Myocyte (in vitro differentiated cells): Measurements from ENCODE around the gene FRAS1. TPM values are rescaled to one million over a fixed set of nuclear protein-coding genes. Genes with fewer than 3 reads are reported as not detected.
"Not testable (repeated sequence)": the region's sequence is repeated elsewhere in the genome, so short reads cannot be mapped to it uniquely, and the experiment has no call there.

ENCODE experiments used
- DNase-seq: peaks from one replicate; pipeline ENCODE4 v3.0.0-alpha.2; 2012; ENCODE audit warnings: low read depth
- total RNA-seq: library from RNA; depleted of rRNA; stranded (reverse); fragments of >200 nt; gene quantifications from 2 replicates; pipeline ENCODE4 v1.2.3, GENCODE V29; 2014

FRAS1 gene
- total RNA-seq, 1 donor from 2014 or later, result 21.0 TPM

DNA sequence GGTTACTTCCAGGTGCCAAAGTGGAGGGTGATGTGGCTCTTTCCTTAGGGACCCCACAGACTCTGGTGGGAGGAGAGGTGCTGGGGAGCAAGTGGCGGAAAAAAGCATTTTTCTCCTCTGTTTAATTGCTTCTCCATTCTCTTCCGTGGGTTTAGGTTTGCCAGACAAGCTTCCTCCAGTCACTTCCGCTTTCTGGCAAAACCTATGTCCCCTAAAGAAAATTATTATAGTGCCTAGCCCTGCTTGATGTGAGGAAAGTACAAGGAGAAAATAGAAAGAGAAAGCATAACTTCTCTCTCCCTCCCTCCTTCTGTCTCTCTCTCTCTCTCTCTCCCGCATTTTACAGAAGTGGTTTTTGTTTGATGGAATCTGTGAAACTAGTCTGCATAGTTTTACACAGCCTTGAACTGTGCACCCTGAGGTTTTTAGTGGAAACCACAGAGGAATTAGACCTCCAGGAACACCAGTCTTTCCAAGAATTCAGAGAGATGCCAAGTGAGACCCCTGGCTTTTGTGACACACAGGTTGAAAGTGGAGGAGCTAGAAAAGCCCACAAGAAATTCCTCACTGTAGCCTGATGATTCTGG lies 263.3 kb downstream of the FRAS1 start:
- no peak for DNase-seq

DNA sequence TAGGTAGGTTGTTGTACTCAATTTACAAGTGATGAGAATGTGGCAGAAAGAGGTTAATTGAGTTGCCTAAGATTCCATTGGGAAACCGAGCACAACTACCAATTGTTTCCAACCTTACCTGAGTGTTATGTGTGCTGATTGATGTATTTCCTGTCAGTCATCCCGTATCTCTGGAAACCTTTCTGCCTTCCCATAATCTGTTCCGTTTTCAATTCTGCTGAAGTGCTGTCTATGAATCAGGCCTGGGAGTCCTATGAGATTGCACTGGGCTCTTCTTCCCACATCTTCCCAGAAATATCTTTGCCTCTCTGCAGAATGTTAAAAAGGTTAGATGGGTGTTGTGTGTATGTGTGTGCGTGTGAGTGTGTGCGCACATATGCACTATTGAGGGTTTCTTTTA lies 264.9 kb downstream of the FRAS1 start:
- DNase-seq, result no peak

DNA sequence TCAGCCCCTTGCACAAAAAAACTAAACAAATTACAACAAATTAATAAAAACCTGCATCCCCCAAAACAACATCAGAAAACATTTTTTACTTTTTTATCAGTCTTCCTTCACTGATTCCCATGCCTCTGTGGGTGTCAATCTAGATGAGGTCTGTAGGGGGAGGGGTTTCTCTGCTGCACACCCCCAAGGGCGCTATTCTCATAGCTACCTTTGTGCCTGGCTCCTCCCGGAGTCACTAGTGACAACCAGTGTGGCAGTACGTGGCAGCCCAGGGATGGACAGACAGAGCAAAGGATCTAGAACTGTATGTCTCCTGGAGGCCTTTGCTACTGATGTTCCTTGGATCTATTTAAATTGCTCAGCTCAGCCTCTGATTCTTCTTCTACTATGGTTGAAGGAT lies 266.3 kb downstream of the FRAS1 start:
- no peak for DNase-seq

DNA sequence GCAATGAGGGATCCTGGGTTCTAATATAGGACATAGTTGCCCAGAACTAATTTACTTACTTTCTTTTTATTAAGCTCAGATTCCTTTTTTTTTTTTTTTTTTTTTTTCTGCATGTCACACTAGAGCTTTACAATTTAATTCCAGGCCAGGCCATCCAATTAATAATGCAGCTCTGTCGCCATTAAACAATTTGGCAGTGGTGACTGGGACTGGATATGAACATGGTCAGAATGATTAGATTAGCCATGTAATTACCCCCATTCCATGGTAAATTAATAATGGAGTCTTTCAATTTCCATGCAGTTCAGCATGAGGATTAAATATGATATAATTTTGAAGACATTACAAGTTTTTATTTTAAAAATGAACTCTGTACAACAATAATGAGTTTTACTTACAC lies 267.5 kb downstream of the FRAS1 start:
- no peak for DNase-seq

DNA sequence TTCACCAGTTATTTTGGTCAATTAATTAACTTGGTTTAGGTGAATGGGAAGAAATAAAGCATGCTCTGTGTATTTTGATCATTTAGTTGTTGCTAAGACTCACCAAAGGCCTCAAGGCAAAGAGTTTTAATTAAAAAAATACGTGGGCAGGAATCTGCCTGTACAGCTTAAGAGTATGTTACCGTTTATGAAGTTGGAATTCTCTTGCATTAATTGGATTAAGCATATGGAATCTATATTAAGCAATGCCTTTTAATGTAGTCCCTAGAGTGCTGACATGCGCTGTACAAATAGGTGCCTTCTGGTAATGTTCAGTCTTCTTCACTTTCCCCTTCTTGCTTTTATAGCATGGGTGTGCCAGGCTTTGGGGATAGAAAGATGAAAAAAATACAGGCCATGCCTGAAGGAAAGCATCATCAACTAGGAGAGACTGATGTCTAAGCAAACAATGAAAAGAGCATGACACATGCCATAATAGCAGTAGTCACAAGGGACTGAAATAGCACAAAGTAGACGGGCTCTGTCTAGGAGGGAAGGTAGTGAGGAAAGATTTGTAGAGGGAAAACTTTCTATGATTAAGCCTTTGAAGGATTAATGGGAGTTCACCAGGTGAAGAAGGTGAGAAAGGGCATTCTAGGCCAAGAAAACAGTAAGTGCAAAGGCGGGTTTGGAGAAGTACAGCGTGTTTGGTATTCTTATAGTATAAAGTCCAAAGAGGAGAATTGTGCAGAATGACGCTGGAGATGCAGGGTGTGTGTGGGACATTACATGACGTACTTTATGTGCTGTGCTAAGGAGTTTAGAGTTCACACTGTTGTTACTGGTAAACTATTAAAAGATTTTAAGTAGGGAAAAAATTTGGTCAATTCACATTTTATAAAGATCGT lies 268.4 kb downstream of the FRAS1 start:
- no peak for DNase-seq

DNA sequence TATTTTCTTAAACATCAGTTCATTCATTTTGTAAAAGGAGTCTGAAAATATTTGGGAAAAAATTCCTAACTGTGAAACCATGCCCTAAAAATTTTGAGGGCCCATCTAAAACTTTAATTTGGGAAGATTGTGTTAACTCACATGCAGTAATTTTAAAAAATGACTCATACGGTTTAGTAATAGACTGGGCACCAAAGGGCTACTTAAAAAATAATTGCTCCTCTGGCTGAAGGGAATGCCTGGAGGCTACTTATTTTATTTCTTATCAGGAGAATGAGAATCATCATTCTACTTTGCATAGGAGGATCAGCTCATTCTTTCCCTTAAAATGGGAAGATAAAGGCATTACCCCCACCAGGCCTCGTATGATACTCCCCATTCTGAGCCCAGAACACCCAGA lies 271.5 kb downstream of the FRAS1 start:
- DNase-seq, result not testable (repeated sequence)

DNA sequence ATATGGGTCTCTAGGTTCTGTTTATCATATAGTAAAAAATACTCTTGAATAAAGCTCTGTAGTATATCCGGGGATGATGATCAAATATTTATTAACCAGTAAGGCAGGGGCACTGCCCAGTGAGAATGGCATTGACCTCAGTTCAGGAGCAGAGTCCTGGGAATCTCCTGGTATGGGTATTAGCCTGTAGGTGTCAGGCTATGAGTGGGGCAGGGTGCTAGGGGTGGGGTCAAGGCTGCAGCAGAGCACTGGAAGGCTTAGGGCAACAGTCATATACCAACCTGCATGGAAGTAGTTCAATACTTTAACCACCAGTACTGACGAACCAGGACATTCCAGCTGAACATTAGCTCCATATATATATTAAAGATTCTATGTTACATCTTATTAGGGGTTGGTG lies 274.1 kb downstream of the FRAS1 start:
- DNase-seq, result no peak

DNA sequence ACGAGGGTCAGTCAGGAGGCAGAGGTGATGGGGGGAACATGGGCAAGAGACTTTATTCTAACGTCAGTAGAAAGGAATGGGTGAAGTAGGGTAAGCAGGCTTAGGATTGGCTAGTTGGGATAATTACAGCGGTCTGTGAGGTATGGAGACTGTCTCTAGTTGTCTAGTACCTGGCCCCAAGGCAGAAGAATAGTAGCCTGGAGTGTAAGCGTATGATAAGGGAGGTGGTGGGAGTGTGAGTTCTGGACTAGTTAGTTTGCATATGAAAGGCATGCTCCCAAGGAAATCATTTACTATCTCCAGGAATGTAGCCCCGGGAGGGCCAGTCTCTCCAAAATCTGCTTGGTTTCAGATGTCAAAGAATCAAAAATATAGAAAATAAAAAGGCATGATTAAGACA lies 274.8 kb downstream of the FRAS1 start:
- no peak for DNase-seq

DNA sequence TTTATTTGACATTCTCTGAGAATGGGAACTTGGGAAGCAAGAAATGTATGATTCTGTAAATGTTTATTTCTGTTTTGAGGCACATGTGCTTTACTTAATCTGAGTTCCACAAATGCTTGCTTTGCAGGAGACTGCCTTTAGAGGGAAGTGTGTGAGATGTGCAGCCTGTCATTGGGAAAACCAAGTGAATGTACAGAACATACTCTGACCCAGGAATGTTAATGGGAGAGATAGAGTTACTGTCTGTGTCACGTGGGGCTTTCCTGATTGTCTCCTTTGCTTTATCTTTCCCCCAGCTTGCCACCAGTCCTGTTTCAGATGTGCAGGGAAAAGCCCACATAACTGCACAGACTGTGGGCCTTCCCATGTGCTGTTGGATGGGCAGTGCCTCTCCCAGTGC lies 275.9 kb downstream of the FRAS1 start:
- DNase-seq, result no peak

DNA sequence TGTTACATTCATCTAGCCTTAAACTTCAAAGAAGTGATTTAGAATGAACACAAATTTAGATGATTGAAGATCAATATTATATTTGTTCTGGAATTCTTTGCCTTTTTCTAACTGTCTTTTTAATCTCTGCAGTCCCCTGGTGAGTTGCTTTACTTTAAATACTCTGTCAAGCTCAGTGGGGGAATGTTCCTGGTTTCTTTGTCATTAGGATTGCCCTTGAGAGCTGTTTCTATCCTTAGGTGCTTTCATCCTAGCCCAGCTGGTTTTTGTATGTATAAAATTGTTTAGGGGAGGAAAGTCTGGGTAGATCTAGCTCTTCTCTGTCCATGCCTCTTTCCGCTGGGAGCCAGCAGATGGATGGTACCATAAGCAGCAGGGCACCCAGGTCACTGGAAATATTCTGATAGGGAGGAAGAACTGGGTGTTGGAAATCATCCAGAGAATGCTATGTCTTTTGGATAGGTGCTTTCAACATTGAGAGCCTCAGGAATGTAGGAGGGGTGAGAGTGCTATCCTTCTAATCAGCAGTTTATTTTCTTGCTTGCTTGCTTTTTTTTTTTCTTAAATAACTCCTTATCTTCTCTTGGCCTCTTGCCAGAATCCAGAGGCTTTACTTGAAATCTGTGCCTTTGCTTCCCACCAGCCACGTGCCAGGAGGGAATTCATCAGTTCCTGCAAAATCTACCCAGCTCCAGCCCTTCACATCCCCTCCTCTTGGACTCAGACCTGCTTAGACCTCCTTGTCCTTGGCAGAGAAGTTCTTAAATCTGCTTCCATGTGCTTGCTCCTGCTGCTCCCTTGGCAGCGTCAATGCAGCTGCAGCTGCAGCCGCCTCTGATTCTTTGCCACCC lies 279.2 kb downstream of the FRAS1 start:
- no peak for DNase-seq

DNA sequence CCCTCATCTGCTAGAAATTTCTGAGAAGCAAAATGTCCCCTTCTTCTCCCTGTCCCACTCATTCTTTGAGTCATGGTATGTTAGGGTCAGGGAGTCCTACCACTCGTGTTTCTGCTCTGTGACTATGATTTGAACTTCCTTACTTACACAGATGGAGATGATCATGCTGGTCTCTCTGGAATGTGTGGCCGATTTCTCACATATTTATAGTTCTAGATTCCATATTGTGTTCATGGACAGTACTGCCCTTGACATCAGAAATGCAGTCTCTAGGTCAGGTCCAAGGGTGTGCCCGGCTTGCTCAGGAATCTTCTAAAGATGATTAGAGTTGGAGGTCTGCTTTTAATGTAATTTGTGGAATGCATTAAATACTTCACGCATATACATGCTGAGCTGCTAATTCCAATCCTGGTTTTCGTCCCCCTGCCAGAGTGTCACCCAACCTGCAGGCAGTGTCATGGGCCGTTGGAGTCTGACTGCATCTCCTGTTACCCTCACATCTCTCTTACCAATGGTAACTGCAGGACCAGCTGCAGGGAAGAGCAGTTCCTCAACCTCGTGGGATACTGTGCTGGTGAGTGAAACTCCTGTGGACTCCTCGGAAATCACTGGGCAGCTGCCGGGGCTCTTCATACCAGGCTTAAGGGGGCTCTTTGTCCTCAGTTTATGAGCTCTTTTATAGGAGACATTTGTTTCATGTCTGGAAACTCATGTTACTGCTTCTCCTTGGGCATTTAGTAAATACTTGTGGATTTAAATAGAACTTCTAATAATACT lies 280.3 kb downstream of the FRAS1 start:
- DNase-seq, result no peak

DNA sequence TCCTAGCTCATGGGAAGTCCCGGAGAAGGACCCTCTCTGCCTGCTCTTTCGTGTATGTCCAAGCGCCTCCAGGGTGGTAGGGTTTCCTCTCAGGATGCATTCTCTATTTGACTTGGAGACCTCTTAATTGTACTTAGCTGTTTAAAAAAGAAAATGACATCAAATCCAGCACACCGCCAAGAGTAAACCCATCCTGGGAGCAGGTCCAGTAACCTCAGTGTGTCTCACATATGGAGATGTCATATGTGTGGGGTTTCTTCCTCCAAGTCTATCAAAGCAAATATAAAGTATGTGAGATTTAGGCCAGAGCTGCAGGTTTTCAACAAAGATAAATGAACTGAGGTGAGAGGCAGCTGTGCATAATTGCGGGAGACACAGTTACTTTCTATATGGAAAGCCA lies 285.0 kb downstream of the FRAS1 start:
- no peak for DNase-seq

DNA sequence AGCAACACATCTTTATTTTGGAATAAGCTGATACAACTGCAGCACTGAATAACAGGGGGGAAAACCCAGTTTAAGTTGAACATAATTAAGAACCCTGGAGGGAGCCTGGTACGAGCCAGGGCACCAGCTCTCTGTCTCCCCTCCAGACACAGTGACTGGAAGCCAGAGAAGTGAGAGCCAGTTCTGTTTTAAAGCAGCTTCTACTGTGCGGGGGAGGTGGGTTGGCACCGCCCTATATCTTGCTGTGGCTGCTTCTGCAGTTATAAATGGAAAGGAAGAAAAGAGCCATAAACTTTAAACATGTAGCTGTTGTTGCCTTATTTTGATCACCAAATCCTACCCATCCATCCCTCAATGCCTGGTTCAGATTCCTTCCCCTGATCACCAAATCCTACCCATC lies 286.6 kb downstream of the FRAS1 start:
- DNase-seq, result no peak

DNA sequence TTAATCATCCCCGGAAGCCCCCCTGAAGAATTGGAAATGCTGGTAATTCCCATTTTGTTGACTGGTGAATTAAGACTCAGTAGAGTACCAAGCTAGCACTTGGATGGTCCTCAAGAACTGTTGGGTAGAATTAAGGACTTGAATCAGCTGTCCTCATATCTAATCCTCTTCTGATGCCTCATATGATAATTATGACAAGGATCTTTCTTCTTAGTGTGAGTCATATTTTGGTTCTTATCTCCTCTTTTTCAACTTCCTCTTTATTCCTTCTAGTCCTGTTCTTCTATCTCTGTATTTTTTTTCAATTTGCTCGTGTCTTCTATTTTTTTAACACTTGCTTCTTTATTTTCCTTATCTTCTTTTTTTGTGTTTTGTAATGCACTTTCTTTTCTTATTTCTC lies 288.1 kb downstream of the FRAS1 start:
- peak; percentile 13 for DNase-seq

DNA sequence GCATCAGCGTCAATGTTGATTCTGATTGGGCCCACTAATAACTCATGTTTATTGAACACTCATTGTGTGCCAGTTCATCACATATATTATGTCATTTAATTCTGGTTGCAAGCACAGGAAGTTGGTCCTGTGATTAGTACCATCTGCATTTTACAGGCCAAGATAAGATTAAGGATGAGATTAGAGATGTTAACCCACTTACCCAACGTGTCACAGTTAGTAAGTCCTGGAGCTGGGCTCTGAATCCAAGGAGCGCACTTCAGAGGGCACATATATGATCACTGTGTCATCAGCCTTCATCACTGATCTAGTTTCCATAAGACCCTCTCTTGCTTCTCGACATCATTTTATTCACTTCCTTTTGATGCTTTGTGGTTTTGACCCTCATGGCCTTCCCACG lies 289.1 kb downstream of the FRAS1 start:
- no peak for DNase-seq

DNA sequence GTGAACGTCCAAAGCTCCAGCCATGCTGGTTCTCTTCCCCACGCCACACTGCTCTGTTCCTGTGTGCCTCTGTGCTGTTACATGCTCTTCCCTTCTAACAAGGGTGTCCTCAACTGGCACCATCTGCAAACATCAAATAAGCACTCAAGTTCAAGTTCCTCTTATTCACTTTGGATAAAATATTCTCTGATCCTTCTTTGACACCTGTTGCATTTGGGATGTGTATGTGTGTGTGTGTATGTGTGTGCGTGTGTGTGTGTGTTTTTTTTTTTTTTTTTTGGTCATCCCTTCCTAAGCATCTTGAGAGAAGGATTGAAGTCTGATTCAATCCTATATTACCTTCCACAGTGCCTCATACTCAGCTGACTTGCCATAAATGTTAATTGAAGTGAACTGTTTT lies 290.4 kb downstream of the FRAS1 start:
- DNase-seq, result no peak

DNA sequence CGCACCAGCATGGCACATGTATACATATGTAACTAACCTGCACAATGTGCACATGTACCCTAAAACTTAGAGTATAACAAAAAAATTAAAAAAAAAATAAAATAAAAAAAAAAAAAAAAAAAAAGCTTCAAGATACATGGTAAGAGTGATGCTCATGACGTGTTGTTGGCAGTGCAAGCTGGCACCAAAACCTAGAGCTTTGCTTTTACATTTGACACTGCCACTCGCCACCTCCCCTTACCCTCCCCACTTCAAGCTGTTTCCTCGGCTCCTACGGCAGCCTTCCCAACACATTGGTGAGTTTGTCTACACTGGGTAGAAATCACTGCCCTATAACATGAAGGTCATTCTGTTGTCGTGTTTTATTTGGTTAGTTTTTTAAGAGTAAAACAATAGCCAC lies 296.8 kb downstream of the FRAS1 start:
- no peak for DNase-seq

DNA sequence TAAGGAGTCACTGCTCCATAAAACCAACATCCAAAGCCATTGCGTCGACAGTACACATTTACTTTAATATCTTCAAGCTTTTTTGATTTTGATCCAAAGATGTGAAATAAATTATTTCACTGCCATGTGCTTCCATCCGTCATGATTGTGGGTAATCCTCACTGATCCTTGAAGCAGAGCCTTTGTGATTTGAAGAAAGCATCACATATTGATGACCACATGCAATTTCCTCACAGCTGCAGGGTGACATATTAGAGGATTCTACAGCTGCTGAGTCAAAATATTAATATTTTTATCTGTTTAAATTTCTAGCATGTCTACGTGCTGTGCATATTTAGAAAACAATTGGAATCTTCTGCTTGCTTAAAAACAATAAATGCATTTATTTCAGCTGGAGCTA lies 297.7 kb downstream of the FRAS1 start:
- no peak for DNase-seq

DNA sequence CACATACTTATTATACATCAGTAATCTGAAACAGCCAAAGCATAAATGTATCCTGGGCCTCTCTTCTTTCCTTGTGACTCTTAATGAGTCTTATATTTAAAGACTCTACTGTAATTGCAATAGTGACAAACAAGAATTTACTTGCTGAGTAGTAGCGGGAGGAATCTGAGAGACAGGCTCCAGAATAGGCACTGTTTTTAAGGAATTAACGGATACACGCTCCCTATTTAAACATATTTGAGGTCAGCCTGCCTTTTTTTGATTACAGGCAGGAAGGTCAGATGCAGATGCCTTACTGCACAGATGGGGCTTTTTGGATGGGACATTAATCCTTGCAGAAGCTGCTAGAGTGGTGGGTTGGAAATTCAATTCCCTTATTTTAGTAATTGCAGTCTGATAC lies 298.2 kb downstream of the FRAS1 start:
- no peak for DNase-seq

DNA sequence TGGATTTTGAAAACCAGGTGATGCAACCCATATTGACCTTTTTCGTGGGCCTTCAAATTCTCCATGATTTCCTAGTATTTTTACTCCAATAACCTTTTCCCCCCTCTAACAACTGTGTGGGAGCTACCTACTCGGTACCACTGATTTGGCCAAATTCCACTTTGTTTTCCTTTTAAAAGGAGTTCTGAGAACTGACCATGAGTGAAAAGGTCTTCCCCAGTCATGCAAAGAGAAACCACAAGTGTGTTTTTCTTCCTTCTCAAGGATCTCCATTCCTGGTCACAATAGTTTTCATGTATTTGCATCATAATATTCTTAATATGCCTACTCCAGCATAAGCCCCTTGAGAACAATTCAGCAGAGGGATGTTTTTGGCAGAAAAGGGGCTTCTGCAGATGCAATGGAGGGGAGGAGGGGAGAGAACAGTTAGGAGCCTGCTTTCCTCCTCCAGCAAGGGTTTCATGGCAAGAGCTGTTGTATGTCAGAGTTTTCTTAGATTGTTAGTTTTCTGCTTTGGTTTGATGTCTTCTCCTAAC lies 299.2 kb downstream of the FRAS1 start:
- no peak for DNase-seq

DNA sequence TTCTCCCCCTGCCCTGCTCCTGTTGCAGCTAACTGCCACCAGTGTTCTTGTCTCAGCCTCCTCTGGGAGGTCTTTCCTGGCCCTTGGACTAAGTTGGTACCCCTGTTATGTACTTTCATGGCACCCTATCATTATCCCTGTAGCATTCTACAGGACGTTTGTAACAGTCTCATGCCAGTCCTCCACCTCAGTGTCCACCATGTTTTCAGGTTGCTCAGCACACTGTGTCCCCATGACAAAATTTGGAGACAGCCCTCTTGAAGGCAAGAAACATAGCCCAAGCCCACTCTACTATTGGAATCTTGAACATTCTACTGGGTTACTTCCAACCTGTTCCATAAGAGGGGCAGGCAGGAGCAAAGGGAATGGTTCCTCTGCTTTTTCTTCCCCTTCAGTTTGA lies 300.0 kb downstream of the FRAS1 start:
- DNase-seq, result no peak
